Esophagus mucosa (tissue), 1 donor: ENCODE results near the gene PDXK. TPM values are rescaled to one million over a fixed set of nuclear protein-coding genes. Genes with fewer than 3 reads are reported as not detected.

Experiments used
- ATAC-seq: fragments of 200-7000 bp; cut with Tn5 transposase; one replicate; pipeline ENCODE4 v1.9.1; 2020
- total RNA-seq: library from RNA; stranded (reverse); gene quantifications from one replicate; pipeline ENCODE4 v1.2.4, GENCODE V29; 2023
- donor health status: DM: yes; HTN: yes; CAD: no.

The PDXK gene
- total RNA-seq, 1 donor from 2014 or later = 134 TPM

DNA sequence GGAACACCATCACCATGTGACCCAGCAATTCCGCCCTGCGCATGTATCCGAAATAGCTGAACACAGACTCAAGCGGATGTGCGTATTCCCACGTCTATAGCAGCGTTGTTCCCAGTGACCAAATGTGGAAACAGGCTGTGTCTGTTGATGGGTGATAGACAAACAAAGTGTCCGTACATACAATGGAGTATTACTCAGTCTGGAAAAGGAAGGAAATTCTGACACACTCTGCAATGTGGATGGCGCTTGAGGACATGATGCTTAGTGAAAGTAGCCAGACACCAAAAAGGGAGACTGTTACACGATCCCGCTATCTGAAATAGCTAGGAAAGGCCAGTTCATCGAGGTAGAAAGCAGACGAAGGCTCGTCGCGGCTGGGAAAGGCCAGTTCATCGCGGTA is 25.8 kb downstream of the PDXK start:
- no peak for ATAC-seq

DNA sequence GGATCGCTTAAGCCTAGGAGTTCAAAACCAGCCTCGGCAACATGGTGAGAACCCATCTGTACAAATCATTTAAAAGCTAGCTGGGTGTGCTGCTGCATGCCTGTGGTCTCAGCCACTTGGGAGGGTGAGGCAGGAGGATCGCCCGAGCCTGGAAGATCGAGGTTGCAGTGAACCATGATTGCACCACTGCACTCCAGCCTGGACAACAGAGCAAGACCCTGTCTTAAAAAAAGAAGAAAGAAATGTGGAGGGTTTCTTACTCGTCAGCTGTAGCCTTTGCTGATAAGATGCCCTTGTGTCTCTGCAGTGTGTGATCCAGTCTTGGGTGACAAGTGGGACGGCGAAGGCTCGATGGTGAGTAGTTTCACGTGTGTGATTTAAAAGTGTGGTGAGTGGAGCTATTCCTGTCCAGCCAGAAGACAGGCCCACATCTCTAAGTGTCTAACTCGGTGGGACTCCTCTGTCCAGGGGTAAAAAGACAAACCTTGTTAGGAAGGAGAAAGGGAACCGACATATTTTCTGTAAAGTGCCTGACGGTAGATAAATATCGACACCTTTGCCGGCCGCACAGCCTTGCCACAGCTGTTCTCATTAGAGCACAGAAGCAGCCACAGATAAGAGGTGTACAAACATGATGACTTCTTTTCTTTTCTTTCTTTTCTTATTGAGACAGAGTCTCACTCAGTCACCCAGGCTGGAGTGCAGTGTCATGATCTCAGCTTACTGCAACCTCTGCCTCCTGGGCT is 27.0 kb downstream of the PDXK start:
- ATAC-seq = no peak

DNA sequence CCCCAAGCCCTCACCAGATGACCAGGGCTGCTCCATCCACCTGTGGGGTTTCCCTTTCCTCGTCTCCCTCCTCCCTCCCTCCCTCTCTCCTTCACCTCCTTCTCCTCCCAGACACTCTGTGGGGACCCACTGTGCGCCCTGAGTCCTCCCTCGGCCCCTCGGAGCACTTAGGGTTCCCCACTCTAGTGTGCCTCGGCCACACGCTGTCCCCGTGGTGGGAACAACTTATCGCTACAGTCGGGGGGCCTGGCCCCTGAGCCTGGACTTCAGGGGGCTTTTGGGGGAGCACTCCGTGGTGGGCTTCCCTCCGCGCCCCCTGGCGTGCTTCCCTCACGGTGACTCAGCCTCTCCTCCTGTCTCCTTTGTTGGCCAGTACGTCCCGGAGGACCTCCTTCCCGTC is 29.7 kb downstream of the PDXK start:
- ATAC-seq = no peak

DNA sequence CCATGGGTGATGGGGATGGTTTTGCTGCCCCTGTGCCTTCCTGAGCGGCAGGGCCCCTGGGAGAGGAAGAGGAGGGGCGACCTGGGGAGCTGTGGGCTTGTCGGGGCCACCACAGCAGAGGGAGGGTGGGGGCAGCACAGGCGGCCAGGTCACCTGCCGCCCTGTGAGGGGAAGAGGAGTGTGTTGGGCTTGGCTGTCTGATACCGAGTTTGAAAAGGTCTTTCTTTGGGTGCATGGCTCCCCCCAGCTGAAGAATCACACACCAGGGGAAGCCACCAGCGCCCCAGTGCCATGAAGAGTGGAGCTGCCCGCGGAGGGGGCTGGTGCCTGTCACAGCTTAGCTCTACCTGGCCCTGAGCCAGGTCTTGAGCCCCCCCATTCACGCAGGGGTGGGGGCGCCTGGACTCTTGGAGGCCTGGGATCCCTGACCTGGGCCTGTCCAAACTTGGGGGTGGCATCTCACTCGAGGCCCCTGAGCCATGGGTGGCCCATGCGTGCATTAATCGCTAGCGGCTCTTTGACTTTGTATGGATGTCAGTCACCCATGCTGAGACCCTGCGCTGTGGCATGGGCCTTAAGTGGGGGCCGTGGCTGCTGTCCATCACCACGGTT is 30.8 kb downstream of the PDXK start:
- no peak for ATAC-seq

DNA sequence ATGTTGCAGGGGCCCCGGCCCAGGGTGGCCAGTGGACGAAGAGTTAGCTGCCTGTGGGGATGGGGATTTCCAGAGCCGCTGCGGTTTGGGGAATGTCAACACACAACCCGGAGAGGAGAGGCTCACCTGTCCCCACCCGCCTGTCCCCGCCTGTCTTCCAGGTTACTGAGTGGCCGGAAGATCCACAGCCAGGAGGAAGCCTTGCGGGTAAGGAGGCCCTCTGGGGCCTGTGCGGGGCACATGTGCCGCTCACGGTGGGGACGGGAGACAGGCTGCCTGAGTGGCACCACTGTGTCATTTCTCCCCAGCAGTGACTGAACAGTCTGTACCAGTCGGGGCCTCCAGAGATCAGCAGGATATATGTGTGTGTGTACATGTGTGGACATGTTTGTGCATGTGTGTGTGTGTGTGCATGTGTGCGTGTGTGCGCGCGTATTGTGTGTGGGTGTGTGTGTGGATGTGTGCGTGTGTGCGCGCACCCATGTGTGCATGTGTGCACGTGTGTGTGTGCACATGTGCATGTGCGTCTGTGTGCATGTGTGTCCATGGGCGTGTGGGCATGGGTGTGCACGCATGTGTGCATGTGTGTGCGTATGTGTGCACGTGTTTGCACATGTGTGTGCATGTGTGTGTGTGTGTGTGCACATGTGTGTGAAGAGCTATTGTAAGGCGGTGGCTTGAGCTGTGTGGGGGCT is 31.6 kb downstream of the PDXK start:
- peak; percentile 5 for ATAC-seq

DNA sequence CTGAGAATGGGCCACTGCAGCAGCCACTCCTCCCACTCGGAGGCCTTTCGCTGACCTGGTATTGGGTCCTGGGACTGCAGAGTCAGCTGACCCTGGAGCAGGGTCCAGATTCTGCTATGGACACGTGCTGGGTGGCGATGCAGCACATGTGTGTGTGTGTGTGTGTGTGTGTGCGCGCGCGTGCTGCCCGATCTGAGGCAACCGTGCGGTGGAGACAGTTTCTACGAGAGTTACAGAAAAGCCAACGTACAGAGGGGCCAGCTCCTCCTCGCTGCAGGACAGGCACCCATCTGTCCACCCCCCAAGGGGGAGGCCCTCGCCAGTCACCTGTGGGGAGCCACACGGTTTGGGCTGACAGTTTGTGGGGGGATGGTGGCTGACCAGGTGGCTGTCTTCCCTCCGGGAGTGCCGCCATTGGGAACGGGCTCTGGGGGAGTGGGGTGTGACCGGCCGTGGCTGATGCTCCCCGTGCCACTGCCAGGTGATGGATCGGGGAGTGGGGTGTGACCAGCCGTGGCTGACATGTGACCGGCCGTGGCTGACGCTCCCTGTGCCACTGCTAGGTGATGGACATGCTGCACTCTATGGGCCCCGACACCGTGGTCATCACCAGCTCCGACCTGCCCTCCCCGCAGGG is 33.1 kb downstream of the PDXK start:
- ATAC-seq = no peak

DNA sequence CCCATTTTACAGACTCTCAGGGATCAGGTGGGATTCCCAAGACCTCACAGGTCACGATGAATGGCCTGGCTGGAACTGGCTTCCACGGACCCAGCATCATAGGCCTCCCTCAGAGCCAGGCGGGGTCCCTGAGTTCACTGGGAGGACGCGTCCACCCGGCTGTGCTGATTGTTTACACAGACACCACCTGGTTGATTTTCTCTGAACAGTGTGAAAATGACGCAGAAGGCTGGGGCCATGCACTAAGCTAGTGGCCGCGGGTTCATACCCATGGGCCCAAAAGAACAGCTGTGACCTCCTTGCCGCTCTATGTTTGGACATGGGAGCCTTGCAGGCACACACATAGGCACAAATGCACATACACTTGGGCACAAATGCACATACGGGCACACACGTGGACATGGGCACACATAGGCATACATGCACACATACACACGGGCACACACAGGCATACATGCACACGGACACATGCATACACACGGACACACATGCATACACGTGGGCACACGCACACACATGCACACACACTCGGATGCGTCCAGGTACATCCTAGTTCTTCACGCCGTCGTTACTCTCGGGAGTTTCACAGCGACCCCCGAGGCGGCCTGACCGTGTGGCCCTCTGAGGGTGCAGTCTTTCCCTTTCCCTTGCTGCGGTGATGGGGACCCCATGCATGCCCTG is 34.0 kb downstream of the PDXK start:
- no peak for ATAC-seq

DNA sequence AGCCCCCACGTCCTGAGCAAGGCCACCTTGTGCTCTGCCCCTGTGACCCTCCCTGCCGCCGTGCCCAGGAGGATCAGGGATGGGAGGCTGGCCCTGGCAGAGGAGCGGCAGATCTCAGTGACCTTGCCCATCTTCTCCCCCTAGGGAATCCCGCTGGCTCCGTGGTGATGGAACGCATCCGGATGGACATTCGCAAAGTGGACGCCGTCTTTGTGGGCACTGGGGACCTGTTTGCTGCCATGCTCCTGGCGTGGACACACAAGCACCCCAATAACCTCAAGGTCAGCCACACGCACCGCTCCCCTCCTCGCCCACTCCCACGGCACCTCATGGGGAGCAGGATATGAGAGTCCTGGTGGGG is 34.5 kb downstream of the PDXK start:
- ATAC-seq = no peak

DNA sequence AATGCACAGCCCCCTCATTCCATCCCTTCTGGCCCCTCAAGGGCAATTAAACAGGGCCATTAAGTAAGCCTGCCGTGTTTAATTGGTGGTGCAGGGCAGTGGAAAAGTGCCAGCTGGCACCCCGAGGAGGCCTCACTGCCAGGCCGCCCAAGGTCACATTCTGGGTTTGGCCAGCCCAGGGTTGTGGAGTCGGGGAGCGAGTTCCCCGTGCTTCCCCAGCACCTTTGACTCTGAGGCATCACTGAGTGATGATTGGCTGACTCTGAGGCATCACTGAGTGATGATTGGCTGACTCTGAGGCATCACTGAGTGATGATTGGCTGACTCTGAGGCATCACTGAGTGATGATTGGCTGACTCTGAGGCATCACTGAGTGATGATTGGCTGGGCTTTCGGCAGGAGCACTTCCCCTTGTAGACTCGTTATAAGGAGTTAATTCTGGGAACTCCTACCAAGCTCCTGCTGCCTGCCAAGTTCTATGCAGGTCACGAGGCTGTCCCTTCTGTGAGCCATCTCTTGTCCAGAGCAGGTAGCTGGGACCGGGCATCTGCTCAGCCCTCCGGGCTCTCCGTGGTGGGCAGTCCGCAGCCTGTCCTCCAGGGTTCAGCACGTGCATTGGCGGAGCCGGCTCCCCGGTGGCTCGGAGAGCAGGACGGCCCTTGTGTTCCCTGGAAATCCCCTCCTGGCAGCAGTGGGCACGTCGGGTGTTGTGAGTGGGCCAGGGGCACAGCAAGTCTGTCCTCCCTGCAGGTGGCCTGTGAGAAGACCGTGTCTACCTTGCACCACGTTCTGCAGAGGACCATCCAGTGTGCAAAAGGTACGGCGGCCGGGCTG is 36.2 kb downstream of the PDXK start:
- ATAC-seq = no peak

DNA sequence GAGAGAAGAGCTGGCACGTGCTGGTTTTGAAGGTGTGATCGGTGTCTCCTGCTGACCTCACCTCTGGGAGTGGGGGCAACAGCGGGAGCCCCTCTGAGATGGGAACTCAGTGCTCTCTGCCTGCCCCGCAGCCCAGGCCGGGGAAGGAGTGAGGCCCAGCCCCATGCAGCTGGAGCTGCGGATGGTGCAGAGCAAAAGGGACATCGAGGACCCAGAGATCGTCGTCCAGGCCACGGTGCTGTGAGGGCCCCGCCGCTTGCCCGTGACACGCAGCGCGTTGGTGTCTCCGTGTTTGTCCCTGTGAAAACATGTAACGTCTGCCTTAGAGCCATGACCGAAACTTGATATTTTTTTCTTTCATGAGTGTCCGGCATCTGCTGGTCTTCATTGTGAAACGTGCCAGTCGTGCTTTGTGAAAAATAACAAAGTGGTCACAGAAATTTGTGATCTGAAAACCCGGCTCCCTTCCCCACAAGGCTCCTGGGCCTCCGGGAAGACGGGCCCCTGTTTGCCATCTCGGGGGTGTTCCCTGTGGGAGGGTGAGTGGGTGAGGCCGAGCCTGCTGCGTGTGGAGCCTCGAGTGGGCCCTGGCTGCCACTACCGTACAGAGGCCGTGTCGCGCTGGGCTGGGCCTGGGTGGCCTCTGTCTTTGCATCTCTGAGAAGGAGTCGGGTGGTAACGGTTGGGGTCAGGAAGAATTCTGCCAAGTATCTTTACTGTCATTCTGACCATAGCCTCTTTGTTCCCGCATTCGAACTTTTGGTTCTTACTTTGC is 37.1 kb downstream of the PDXK start:
- no peak for ATAC-seq

DNA sequence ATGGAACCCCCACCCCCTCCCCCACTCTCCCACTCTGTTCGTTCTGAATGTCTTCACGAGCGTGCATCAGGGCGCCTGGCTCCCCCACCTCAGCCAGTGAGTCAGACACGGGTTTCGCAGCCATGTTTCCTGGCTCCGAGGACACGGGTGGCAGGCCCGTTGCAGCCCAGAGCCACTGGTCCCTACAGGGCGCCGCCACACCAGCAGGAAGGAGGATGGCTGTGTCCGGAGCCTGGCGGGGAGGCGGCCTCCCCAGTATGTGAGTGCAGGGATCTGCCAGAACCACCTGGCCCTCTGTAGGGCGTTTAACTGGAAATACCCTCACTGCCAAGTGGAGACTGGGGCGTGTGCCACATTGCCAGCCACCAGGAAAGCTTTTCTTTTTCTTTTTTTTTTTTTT is 38.7 kb downstream of the PDXK start:
- ATAC-seq = peak; percentile 19

DNA sequence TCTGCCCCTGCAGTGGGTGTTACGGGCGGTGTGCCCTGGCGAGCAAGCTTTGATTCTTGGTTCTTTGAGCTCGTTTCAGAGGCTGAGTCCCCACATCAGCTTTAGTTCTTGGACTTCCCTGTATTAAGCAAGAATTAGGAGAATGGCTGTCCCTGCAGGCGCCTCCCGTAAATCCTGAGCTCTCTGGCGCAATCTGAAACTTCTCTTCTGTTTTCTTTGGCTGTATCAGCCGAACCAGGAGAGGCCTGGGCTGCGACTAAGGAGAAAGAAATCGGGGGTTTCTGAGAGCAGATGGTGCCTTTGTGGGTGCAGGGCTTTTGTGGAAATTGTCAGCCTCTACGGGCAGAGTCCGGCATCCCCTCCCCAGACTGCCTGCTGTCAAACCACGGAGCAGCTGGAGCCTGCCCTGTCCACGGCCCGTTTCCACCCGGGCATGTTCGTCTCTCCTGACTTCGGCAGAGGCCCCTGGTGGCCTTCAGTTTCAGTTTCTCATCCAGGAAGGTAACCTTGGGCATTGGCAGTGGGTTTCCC is 39.2 kb downstream of the PDXK start:
- ATAC-seq = peak; percentile 29

DNA sequence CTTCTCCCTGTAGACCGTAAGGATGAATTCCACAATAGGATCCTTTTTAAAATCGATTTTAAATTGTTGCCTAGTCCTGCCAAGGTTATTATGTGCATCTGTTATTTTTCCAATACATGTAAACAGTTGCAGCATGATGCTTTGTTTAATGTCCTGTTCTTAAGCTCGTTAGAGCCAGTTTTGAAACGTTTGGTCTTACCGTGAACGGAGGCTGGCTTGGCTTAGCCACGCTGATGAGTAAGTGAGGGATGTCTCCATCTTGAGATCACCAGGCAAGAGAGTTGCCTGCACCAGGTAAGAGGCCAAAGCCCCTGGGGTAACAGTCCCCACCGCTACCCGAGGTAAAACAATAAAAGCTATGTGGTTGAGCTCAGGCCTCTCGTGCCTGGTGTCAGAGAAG is 39.9 kb downstream of the PDXK start:
- ATAC-seq = no peak

DNA sequence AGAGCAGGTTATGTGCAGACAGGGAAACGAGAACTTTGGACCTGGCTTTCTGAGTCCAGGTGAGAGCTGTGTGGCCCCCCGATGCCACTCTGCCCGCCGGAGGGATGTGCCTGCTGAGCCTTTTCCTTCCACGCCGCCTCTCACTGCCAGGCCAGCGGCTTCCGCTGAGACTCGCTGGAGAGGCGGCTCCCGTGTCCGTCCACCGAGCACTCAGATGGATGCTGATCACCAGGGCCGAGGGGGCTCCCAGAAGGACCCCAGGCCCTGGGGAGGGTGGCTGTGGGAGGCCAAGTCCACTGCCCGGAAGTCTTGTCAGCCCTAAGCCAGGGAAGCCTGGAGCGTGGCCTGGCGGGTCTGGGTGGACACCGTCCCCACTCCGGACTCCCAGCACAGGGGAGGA is 40.7 kb downstream of the PDXK start:
- ATAC-seq = no peak

DNA sequence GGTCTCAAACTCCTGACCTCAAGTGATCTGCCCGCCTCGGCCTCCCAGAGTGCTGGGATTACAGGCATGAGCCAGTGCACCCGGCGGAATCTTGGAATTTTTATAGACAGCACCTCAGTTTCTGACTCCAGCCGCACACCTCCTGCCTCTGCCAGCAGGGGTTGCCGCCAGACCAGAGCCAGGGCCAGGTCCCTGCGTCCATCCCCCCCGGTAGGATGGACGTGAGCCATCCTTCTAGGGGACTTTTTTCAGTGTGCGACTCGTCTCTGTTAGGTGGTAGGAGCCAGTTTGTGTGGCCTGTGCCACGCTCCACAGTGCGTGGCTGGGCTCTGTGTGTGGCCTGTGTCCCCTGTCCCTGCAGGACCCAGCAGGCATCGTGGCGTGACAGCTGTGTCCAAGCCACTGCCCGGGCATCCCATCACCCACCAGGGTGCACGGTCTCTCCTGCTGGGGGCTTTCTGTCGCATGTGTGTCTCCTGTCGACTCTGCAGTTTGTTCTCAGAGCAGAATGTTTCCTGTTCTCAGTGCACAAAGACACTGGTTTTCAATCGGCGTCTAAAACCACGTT is 41.5 kb downstream of the PDXK start:
- ATAC-seq = no peak

DNA sequence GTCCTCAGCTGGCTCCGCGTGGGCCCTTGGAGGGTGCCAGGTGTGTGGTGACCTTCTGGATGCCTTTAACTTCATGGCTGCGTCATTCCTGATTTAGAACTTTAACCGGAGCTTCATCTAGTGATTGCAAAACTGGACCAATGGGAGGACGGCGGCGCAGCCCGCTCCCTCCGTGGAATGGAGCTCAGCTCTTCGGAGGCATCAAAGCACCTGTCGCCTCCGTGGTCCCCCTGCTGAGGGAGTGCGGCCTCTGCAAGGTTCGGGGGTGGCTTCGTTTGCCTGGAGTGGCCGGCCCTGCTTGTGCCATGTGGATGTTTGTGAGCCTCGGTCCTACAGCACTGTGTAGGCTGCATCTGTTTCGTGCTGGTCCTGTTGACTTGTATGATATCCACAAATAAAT is 43.0 kb downstream of the PDXK start:
- ATAC-seq = no peak

DNA sequence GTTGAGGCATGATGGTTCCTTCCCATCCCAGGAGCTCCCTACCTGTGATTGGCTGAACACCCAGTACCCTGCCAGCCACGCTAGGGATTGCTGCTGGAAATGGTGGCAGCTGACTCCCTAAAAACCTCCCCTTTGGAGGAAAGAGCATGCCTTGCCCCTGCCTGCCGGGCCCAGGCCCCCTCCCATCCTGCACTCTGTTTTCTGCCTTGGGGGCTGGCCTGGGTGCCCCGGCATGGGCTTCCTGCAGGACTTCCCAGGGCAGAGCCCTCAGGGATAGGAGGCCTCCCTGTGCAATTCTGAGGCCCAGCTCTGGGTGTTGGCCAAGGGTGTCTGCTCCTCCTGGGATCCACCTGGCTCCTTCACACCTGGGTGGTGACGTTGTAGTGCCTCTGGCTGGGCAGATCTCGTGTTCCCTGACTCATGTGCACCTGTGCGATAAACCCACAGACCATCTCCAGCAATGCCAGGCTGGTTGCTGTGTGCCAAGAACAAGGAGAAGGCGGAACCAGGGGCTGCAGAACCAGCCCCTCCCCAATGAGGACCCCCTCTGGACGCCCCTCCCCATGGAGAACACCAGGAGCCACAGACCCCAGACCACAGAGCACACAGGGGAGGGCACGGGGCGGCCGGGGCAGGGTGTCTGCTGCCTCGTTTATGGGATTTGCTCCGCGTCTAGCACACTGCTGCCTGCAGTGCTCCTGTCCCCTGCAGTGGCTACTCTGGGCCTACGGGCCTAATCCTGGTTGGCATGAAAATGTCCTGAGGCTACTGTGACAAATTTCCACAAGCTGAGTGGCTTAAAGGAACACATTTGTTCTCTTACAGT is 43.6 kb downstream of the PDXK start:
- peak; percentile 67 for ATAC-seq

DNA sequence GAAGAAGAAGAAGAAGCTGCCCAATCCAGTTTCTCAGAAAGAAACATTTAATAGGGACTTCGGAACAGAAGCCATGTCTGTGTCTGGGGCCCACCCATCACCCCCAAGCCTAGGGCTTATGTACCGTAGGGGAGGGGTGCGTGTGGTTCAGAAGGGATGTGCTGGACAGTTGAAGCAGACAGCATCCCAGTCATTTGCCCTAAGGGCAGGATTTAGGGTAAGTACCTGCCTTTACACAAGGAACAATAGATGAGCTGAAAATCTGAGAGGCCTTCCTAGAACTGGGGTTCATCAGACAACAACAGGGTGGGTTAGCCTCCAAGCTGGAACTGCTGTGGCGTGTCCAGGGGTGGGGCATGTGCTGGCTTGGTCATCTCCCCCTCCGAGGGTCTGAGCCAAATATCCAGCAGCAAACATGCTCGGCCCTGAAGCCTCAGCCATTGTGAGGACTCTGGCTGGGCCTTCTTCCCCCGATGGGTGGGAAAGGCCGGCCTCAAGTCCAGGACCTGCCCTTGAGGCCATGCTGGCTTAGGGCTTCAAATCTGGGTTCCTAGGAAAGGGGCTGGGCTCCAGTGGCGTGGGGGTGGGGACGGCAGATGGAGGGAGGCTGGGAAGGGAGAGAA is 45.1 kb downstream of the PDXK start:
- ATAC-seq = peak; percentile 7
